ENCODE results near the gene LCAT. TPM values are rescaled to one million over a fixed set of nuclear protein-coding genes. Genes with fewer than 3 reads are reported as not detected.

LCAT gene
- total and polyA plus RNA-seq, 9 of the 15 experiments (the other 6 are each of a cell fraction or from before 2014, with no cell fraction given), result 0.46 to 21.0 (median 5.0) TPM

DNA sequence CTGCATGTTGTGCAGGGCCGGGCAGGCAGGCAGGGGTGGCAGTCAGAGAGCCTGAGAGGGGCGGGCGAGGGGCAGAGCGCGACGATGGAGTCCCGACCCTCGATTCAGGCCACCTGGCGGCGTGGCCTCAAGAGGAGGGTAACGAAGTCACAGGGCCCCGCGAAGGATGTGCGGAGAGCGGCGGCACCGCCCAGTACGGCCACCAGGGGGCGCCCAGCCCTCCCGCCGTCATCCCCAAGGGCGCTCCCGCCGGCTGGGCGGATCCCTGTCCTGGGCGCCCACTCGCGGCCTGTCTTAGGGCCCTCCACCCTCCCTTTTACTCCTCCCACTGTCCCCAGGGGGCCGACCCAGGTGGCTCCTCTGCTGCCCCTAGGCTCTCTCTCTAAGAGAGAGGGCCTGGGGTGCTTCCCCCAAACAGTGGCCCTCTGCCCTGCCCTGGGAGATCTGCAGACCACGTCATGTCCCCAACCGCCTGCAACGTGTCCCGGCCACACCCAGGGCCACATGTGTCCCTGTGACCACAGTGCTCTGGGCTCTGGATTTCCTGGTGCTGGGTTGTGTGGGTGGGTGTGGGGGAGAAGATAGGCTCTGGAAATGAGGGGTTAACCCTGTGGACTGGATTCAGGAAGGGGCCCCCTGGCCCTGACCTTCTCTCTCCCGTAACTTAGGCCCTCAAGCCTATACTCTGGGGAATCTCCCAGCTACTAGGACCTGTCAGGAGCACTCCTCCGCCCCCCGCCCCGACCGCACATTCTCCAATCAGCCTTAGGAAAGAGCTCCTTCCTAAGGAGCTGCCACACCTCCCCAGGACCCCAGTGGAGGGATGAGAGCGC, 49.5 kb upstream of the LCAT start (continued):
- TF ChIP-seq PCBP2 (IDR thresholded peaks at IDR 0.05; ENCODE audit: low read depth, low read length, poor library complexity, severe bottlenecking) (no peak), SP1 (CRISPR knock-in tag; IDR thresholded peaks at IDR 0.05) (peak; percentile 80), SMAD1 (IDR thresholded peaks at IDR 0.05; ENCODE audit: low read depth, low read length, partially characterized antibody) (no peak), ZNF274 (IDR thresholded peaks at IDR 0.05; ENCODE audit: borderline replicate concordance, low read depth, low read length) (no peak), NFE2L1 (tag; IDR thresholded peaks at IDR 0.05; ENCODE audit: borderline replicate concordance, low read depth) (no peak), ZNF324 (CRISPR knock-in tag; IDR thresholded peaks at IDR 0.05) (no peak), NUFIP1 (IDR thresholded peaks at IDR 0.05; ENCODE audit: partially characterized antibody) (no peak), KDM4B (IDR thresholded peaks at IDR 0.05; ENCODE audit: borderline replicate concordance in 2 of 2, low read depth in 1 of 2) (no peak), RBFOX2 (IDR thresholded peaks at IDR 0.05; ENCODE audit: low read depth, low read length) (peak; percentile 83), CBFB (CRISPR knock-in tag; IDR thresholded peaks at IDR 0.05) (no peak), XRCC3 (IDR thresholded peaks at IDR 0.05) (no peak), CREM (IDR thresholded peaks at IDR 0.05; ENCODE audit: low read depth) (peak; percentile 83), TAF1 (IDR thresholded peaks at IDR 0.05; ENCODE audit: control insufficient read depth, extremely low read depth, insufficient read depth, low read length, severe bottlenecking) (peak; percentile 59), POLR2AphosphoS5 (IDR thresholded peaks at IDR 0.05; ENCODE audit: control insufficient read depth, insufficient read depth, low read depth, low read length) (peak; percentile 38; the same call in 1 of the 2 replicates), SAP30 (IDR thresholded peaks at IDR 0.05; ENCODE audit: borderline replicate concordance, insufficient read depth, low read depth, low read length, poor library complexity, severe bottlenecking) (peak; percentile 65), ZNF311 (CRISPR knock-in tag; IDR thresholded peaks at IDR 0.05) (peak; percentile 72; the same call in 1 of the 2 replicates)
- TF ChIP-seq, protein P1, sequence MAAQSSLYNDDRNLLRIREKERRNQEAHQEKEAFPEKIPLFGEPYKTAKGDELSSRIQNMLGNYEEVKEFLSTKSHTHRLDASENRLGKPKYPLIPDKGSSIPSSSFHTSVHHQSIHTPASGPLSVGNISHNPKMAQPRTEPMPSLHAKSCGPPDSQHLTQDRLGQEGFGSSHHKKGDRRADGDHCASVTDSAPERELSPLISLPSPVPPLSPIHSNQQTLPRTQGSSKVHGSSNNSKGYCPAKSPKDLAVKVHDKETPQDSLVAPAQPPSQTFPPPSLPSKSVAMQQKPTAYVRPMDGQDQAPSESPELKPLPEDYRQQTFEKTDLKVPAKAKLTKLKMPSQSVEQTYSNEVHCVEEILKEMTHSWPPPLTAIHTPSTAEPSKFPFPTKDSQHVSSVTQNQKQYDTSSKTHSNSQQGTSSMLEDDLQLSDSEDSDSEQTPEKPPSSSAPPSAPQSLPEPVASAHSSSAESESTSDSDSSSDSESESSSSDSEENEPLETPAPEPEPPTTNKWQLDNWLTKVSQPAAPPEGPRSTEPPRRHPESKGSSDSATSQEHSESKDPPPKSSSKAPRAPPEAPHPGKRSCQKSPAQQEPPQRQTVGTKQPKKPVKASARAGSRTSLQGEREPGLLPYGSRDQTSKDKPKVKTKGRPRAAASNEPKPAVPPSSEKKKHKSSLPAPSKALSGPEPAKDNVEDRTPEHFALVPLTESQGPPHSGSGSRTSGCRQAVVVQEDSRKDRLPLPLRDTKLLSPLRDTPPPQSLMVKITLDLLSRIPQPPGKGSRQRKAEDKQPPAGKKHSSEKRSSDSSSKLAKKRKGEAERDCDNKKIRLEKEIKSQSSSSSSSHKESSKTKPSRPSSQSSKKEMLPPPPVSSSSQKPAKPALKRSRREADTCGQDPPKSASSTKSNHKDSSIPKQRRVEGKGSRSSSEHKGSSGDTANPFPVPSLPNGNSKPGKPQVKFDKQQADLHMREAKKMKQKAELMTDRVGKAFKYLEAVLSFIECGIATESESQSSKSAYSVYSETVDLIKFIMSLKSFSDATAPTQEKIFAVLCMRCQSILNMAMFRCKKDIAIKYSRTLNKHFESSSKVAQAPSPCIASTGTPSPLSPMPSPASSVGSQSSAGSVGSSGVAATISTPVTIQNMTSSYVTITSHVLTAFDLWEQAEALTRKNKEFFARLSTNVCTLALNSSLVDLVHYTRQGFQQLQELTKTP (IDR thresholded peaks at IDR 0.05; ENCODE audit: low read depth in 1 of 2, partially characterized antibody in 2 of 2), result peak; percentile 20 to 57
- TF ChIP-seq, protein P2, sequence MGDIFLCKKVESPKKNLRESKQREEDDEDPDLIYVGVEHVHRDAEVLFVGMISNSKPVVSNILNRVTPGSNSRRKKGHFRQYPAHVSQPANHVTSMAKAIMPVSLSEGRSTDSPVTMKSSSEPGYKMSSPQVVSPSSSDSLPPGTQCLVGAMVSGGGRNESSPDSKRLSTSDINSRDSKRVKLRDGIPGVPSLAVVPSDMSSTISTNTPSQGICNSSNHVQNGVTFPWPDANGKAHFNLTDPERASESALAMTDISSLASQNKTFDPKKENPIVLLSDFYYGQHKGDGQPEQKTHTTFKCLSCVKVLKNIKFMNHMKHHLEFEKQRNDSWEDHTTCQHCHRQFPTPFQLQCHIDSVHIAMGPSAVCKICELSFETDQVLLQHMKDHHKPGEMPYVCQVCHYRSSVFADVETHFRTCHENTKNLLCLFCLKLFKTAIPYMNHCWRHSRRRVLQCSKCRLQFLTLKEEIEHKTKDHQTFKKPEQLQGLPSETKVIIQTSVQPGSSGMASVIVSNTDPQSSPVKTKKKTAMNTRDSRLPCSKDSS (IDR thresholded peaks at IDR 0.05; ENCODE audit: low read depth, partially characterized antibody), result no peak
- TF ChIP-seq, protein P3, sequence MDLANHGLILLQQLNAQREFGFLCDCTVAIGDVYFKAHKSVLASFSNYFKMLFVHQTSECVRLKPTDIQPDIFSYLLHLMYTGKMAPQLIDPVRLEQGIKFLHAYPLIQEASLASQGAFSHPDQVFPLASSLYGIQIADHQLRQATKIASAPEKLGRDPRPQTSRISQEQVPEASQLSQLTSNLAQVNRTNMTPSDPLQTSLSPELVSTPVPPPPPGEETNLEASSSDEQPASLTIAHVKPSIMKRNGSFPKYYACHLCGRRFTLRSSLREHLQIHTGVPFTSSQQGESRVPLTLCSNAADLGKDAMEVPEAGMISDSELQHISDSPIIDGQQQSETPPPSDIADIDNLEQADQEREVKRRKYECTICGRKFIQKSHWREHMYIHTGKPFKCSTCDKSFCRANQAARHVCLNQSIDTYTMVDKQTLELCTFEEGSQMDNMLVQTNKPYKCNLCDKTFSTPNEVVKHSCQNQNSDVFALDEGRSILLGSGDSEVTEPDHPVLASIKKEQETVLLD (IDR thresholded peaks at IDR 0.05), result peak; percentile 66; the same call in 1 of the 2 replicates
